HCT116 (cell line): ENCODE measurements around the gene CALML4.

ENCODE experiments used
- ATF3 ChIP-seq: IDR thresholded peaks from 2 replicates; pipeline ENCODE4 v1.6.1; 2012
- CEBPB ChIP-seq: IDR thresholded peaks from 2 replicates; pipeline ENCODE4 v1.6.1; 2012; ENCODE audit warnings: low read depth
- CTCF ChIP-seq, 3 experiments: fragments of 200-600 bp in 1 of 3; sonication (generic) in 1 of 3; IDR thresholded peaks in 2 of 3; conservative IDR thresholded peaks in 1 of 3; 2 replicates each; pipeline ENCODE4 v1.5.1; 2012 to 2017; ENCODE audit warnings: low read depth in 2 of 3, low read length in 2 of 3, antibody characterized with exemption in 1 of 3, borderline replicate concordance in 1 of 3, control low read depth in 1 of 3, mild to moderate bottlenecking in 1 of 3, mixed read lengths in 1 of 3, mixed run types in 1 of 3, moderate library complexity in 1 of 3; ENCODE audit not compliant: insufficient read depth in 1 of 3
- ZNF274 ChIP-seq: fragments of 200-500 bp; sonication (Bioruptor generic); IDR thresholded peaks from 2 replicates; pipeline ENCODE4 v1.6.1; 2014; ENCODE audit warnings: mild to moderate bottlenecking, low read depth, low read length, inconsistent platforms

GRCh38 chr15:68204776-68205557 lies at the start of gene CALML4:
- TF ChIP-seq ATF3 (no peak), CTCF (IDR thresholded peaks at IDR 0.05 in 2 of 3, conservative IDR thresholded peaks at IDR 0.05 in 1 of 3; ENCODE audit: borderline replicate concordance in 1 of 3, insufficient read depth in 1 of 3, low read depth in 2 of 3, low read length in 2 of 3) (no peak), ZNF274 (no peak), CEBPB (no peak)
